Measurements from ENCODE around the gene CFAP90. TPM values are rescaled to one million over a fixed set of nuclear protein-coding genes. Genes with fewer than 3 reads are reported as not detected.

The CFAP90 gene
- total and polyA plus RNA-seq, 2 of the 8 experiments (the other 6 are each of a cell fraction or from before 2014, with no cell fraction given): 0.39 to 0.92 TPM

DNA sequence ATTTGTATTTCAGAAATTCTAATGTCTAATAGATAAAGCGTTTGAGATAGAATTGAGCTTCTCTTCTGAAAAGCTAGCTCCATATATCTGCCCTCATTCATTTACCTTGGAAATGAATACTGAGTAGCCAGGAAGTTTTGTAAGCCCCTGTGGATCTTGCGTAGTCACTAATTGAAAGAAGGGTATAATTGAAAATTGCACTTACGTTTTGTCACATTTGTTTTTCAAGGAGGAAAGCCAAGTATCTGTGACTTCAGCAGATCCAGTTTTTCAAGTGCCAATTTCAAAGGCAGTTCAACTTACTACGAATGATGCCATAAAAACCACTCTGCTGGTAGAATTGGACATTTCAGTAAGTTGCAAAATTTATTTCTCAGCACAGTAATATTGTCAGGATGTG is 32.0 kb upstream of the CFAP90 start (continued):
- TF ChIP-seq CHD2 (IDR thresholded peaks at IDR 0.05; ENCODE audit: low read length): no peak
- no peak for TF ChIP-seq SUZ12 (IDR thresholded peaks at IDR 0.05; ENCODE audit: low read length)
- no peak for TF ChIP-seq EGR1 (IDR thresholded peaks at IDR 0.05; ENCODE audit: borderline replicate concordance, low read depth, low read length)
- no peak for TF ChIP-seq GABPA (IDR thresholded peaks at IDR 0.05; ENCODE audit: borderline replicate concordance, insufficient read depth, low read length)
- no peak for TF ChIP-seq SIN3A (conservative IDR thresholded peaks at IDR 0.05 in 1 of 2, IDR thresholded peaks at IDR 0.05 in 1 of 2; ENCODE audit: low read depth in 1 of 2, low read length in 2 of 2)
